Stimulated activated CD4-positive, alpha-beta T cell treated with anti-CD3 and anti-CD28 coated beads, Interleukin-1b, Interleukin-23, amount 100 ng/mL, for 1 hour (primary cell): ENCODE results near the gene ANKRD28.
"Not testable (repeated sequence)": the region's sequence is repeated elsewhere in the genome, so short reads cannot be mapped to it uniquely, and the experiment has no call there.

Experiments
- DNase-seq, 2 donors: peaks; one replicate each; pipeline ENCODE4 v3.0.0-alpha.2; 2020; ENCODE audit warnings: low read depth in 2 of 2

Gene ANKRD28

DNA sequence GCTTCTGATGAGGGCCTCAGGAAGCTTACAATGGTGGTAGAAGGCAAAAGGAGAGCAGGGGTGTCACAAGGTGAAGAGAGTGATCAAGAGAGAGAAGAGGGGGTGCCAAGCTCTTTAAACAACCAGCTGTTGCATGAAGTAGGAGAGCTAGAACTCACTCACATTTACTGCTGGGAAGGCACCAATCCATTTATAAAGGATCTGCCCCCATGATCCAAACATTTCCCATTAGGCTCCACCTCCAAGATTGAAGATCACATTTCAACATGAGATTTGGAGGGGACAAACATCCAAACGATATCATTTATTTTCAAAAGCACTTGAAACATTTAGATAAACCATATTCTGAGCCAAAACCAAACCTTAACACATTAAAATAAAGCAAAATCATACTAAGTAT, 26.3 kb downstream of the ANKRD28 start:
- no peak for DNase-seq

DNA sequence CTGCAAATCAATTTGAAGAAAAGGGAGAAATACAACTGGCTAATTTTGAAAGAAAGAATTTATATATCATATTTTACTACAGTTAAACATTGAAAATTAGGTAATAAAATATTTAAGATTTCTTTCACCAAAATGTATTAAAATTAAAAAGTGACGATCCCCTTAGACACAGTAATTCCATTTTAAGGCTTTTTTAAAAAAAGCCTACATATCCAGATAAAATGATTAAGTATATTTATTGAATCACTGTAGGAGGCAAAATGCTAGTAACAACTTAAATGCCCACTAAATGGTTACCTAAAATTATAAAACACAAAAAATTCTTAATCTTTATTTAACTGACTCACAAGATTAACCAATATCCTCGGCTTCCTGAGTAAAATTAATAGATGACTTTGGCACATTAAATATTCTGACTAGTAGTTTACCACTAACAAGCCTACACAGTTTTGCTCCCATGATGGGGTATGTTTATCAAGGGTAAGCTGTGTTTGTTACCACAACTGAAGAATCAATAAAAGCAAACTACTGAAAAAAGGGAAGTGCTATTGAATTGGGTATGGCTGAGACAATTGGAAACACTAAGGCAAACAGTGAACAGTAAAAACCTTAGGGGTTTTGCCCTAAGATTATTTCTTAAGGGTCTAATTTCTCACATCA, 28.4 kb downstream of the ANKRD28 start:
- no peak for DNase-seq

DNA sequence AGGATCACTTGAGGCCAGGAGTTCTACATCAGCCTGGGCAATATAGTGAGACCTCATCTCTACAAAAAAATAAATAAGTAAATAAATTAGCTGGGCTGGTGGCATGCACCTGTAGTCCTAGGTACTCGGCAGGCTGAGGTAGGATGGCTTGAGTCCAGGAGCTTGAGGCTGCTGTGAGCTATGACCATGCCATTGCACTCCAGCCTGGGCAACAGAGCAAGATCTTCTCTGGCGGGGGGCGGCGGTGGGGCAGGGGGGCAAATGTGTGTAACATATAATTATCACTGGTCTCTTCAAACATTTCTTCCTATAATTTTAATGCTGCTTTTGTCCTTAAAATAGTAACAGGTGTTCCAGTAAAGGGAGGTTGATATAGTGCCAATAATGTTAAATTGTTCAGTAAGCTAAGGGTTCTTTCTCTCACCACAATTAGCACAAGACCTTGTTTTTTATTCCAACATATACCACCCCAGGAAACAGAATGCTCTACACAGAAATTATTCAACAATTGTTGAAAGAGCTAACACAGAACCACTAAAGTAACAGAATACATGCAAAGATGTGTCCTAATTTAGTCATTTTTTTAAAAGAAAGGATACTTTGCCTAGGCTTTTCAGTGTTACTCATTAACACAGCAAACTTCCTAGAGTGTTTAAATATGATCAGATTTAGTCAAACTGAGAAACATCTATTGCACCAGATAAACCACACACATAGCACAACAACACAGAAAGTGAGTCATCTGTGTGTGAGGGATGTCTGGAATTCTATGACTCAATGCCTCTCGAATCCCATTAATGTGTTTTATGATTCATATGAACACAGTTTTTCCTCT, 29.1 kb downstream of the ANKRD28 start:
- no peak for DNase-seq

DNA sequence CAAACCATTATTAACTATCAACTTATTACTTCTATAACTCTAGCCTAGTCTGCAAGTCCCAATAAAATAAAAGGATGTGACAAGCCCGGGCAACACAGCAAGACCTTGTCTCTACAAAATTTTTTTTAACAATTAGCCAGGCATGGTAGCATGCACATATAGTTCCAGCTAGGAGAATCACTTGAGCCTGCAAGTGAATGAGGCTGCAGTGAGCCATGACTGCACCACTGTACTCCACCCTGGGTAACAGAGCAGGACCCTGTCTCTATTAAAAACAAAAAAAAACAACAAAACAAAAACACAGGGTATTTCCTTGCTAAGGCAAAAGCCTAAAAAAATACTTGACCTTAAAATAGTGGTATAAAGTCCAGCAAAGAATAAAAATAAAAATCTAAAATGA, 31.4 kb downstream of the ANKRD28 start:
- DNase-seq: no peak

DNA sequence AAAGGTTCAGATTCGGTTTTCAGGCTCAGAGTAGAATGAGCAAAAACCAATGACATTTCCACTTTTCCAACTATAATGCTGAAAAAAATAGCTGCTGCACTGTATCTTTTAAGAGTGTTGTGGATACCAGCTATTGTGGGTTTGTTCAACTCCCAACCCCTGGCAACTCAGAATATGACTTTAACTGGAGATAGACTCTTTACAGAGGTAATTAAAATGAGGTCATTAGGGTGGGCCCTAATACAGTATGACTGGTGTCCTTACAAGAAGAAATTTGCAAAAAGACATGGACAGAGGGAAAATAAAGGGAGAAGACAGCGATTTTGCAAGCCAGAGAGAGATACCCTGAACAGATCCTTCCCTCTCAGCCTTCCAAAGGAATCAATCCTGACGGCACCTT, 39.5 kb downstream of the ANKRD28 start:
- no peak for DNase-seq

DNA sequence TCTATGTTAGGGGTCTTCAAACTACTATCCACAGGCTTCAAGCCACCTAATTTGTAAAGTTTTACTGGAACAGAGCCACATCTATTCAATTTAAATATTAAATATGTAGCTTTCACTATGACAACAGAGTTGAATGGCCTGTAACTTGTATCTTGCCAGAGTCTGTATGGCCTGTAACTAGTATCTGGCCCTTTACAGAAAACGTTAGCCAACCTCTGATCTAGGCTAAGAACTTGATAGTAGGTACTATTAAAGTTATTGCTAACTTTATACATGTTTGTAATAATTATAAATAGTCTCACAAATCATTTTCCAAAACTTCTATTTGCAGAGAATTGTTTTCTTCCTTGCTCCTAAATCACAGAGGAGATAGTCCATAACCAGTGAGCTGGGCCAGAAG, 40.0 kb downstream of the ANKRD28 start:
- no peak for DNase-seq

DNA sequence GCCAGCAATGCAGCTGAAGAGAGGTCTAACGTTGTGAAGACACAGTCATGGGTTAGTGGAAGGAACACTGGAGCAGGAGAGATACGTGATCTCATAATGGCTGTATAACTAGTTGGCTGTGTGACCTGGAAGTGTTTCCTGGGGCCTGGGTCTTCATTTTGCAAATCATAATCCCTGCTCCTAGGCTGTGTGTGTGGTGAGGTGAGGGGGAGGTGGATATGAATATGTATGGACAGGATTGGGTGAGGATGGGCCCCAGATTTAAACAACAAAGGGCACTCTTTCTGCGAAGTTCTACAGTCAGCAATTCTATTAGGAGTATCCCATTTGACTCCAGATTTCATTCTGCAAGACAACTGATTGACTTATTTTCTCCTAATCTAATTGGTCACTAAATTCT, 41.3 kb downstream of the ANKRD28 start:
- no peak for DNase-seq

DNA sequence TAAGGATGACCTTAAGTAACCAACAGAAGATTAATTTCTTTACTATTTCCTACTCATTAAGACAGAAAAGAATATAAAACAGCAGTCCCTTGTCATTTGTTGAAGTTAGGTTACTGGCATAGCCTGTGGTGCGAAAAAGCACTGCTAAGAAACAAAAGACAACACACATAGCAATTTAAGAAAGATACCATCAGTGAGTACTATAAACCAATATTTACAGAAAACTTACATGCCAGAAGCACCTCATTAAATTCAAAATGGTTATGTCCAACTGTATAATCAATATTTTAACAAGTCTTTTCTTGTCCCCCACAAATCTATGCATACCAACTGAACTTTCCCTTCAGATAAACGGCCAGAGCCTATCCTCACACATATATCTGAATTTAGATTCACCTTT, 42.0 kb downstream of the ANKRD28 start:
- DNase-seq: no peak

DNA sequence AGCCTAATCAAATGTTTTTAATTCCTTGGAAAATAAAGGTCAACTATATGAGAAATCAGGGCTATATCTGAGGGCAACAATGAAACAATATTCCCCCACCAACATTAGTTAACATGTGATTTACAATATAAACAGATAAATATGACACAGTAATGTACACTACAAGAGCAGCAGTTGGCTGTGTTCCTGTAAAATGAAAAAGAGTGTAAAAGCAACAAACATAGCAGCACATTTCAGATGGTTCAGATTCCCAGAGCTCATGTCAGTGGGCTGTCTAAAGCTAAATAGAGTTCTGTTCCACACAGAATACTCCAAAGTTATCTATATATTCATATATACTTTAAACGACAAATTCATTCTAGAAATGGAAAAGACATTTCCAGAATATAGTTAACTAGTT, 42.6 kb downstream of the ANKRD28 start:
- no peak for DNase-seq

DNA sequence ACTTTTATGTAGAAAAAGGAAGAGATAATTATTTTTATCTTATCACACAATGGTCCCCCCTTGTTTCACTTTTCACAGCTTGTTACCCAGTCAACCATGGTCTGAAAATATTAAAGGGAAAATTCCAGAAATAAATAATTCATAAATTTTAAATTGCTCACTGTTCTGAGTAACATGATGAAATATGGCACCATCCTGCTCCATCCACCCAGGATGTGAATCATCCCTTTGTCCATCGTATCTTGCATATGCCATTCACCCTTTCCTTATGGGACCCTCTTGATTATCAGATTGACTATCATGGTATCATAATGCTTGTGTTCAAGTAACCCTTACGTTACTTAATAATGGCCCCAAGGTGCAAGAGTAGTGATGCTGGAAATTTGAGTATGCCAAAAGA, 43.7 kb downstream of the ANKRD28 start:
- DNase-seq: no peak

DNA sequence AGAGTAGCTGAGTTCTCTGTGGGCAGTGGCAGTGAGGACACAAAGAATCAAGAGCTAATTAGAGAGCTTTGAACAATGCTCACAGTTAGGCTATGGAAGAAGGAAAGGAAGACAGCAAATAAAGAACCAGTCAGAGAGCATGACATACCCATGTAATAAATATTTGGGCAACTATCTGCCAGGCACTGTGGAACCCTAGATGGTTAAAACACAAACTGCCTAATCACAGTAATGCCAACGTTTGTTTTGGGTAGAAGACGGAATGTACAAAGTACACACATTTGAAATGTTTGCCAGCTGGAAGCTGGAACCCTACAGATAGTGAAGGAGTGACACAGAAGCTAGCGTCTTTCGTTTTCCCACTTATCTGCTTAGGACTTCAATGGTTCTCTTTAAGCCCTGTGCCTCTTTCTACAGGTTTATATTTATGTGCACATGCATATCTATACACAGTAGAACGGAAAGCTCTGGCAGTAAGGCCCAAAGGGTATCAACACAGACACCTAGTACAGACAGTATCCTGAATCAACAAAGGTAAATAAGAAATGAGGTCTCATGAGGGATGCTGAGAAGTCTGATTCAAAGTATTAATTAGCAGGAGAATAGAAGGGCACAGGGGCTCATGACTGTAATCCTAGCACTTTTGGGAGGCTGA, 44.6 kb downstream of the ANKRD28 start:
- DNase-seq: no peak

DNA sequence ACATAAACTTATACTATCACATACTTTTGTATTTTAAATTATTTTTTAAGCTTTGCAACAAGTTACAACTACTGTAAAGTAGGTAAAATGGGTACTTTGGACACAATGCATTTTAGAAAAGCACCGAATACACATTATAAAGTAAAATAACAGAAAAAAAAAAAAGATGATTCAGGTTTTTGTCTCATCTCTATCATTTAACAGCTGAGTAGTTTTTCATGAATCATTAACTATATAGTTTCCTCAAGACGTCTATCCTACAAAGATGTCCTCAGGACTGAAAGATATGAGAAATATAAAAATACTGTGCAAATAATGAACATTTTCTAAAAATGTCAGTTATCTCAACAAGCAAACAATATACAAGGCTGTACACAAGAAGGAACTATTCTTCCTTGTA, 46.9 kb downstream of the ANKRD28 start:
- no peak for DNase-seq

DNA sequence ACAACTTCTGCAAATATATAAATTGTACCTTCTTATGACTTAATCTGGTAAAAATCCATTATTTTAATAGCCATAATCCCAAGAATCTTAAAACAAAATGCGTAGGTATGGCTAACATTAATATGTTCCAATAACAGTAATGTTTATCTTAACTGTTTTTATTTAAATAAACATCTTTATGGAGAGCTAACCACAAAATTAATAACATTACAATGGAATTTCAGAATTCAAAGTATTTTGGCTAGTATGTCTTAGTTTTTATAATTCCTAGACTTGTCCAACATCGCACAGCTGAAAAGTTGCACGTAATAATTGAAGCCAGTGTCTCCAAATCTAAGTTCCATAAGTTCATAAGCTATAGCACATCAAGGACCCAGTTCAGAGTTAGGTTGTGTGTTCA, 47.6 kb downstream of the ANKRD28 start:
- DNase-seq: no peak

DNA sequence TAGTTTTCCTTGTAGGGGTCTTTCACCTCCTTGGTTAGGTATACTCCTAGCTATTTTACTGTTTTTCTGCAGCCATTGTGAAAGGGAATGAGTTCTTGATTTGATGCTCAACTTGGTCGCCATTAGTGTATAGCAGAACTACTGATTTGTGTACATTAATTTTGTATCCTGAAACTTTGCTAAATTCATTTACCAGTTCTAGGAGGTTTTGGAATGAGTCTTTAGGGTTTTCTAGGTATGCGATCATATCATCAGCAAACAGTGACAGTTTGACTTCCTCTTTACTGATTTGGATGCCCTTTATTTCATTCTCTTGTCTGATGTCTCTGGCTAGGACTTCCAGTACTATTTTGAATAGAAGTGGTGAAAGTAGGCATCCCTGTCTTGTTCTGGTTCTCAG, 51.9 kb downstream of the ANKRD28 start:
- not testable (repeated sequence) for DNase-seq

DNA sequence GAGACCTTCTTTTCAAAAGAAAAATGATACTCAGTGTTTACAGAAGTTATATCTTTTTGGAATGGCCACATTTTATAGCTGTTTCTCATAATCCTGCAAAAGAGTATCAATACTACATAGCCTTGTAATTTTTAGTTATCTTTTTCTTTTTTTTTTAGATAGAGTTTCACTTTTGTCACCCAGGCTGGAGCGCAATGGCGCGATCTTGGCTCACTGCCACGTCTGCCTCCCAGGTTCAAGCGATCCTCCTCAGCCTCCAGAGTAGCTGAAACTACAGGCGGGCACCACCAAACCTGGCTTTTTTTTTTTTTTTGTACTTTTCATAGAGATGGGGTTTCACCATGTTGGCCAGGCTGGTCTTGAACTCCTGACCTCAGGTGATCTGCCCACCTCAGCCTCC, 53.6 kb downstream of the ANKRD28 start:
- DNase-seq: no peak

DNA sequence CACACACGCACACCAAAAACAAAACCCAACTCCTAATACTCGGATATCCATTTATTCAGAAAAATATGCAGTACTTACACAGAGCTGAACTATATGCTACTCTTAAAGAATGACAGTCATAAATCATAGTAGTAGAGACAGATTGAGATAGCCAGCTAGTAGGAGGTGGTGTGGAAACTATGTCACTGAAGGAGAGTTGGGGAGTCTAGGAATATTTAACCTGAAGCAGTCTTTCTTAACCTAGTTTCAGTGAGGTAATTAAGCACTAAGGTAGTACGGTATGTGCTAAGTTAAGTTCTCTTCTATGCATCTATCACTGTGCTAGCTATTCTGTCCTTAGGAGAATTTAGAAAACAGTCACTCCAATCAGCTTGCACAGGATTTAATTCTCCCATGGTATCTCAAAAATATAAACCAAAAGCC, 54.2 kb downstream of the ANKRD28 start:
- DNase-seq: no peak

DNA sequence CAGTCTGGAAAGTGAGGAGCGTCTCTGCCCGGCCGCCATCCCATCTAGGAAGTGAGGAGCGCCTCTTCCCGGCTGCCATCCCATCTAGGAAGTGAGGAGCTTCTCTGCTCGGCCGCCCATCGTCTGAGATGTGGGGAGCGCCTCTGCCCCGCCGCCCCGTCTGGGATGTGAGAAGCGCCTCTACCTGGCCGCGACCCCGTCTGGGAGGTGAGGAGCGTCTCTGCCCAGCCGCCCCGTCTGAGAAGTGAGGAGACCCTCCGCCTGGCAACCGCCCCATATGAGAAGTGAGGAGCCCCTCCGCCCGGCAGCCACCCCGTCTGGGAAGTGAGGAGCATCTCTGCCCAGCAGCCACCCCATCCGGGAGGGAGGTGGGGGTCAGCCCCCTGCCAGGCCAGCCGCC, 55.5 kb downstream of the ANKRD28 start:
- not testable (repeated sequence) for DNase-seq

DNA sequence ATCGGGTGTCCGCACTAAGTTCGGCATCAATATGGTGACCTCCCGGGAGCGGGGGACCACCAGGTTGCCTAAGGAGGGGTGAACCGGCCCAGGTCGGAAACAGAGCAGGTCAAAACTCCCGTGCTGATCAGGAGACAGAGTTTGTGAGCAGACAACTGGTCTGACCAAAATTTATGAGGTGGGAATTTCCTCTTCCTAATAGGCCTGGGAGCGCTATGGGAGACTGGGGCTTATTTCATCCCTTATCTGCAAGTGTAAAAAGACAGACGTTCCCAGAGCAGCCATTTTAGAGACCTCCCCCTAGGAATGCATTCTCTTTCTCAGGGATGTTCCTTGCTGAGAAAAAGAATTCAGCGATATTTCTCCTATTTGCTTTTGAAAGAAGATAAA, 59.2 kb downstream of the ANKRD28 start:
- DNase-seq: not testable (repeated sequence)

DNA sequence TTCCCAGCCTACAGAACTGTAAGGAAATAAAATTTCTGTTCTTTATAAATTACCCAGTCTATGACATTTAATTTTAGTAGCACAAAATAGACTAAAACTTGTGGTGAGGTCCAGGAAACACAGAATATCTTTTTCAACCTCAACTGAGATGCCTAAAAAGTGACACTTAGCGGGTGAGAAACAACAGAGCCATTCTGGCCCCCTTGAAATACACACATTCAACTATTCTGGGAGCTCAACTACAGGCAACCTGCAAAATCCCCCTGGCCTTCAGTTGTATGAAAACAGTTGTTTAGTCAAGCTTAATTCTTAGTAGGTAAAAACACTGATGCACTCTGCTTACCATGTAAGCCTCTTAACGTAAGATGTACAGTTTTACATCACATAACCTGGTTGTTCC, 66.8 kb downstream of the ANKRD28 start:
- DNase-seq: no peak

DNA sequence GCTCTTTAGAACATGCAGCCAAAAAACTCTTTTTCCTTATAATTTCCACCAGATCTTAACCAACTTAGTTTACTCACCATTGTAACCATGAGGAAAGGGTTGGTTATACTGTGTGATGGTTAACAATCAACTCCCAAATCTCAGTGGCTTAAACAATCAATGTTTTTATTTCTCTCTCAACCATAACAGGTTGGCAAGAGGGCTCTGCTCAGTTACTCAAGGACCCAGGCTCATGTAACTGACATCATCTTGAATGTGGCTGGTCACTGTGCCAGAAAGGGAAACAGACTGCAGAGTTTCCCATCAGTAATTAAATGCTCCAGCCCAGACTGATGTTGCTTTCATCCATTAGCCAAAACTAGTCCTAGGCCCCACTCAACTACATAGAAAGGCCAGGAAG, 69.0 kb downstream of the ANKRD28 start:
- no peak for DNase-seq

DNA sequence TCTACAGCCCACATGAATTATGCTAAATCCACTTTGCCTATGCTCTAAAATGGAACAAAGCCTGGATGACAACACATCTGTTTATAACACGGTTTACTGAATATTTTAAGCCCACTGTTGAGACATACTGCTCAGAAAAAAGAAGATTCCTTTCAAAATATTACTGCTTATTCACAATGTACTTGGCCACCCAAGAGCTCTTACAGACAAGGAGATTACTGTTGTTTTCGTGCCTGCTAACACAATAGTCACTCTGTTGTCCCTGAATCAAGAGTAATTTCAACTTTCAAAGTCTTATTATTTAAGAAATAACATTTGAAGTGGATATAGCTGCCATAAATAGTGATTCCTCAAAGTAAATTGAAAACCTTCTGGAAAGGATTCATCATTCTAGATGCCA, 70.9 kb downstream of the ANKRD28 start:
- DNase-seq: no peak

DNA sequence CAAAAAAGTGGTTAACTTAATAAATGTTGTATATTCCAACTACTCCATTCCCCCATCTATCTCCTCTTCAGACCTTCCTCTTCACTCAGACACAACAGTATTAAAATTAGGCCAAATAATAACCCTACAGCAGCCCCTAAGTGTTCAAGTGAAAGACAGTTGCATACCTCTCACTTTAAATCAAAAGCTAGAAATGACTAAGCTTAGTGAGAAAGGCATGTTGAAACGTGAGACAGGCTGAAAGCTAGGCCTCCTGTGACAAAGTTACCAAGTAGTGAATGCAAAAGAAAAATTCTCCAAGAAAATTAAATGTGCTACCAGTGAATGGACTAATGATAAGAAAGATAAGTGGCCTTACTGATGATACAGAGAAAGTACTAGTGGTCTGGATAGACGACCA, 71.7 kb downstream of the ANKRD28 start:
- no peak for DNase-seq

DNA sequence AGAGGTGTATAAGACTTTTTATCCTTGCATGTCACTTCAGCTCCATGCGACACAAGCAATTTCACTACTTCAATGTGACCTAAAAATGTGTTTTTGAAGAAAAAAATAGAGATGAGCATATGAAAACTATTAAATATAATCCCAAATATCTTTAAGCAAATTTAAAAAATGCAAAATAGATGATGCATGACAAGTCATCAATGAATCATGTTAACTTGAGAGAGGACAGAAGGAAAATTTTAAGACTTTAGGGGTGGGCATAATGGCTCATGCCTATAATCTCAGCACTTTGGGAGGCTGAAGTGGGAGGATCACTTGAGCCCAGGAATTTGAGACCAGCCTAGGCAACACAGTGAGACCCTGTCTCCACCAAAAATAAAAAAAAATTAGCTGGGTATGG, 73.3 kb downstream of the ANKRD28 start:
- no peak for DNase-seq
